CD14-positive monocyte (primary cell): Measurements from ENCODE around the gene GYG1. TPM values are rescaled to one million over a fixed set of nuclear protein-coding genes. Genes with fewer than 3 reads are reported as not detected.
A peak's percentile ranks its signal among the peaks of the same experiment; 100 is the strongest.

Experiments used
- DNase-seq, 3 donors: peaks; one replicate each; pipeline ENCODE4 v3.0.0-alpha.2; 2011 to 2022
- H2AFZ ChIP-seq: 2 replicates; pipeline ENCODE4 v1.6.0; 2012; ENCODE audit warnings: mild to moderate bottlenecking, low read depth, low read length, inconsistent platforms; ENCODE audit not compliant: insufficient read depth, poor library complexity, severe bottlenecking
- H3K27ac ChIP-seq, 2 donors: 1 replicate in 1 of 2; 2 replicates in 1 of 2; pipeline ENCODE4 v1.5.1; 2012 to 2013; ENCODE audit warnings: low read length in 2 of 2, control low read depth in 1 of 2, inconsistent platforms in 1 of 2, low read depth in 1 of 2, mild to moderate bottlenecking in 1 of 2
- H3K27me3 ChIP-seq, 2 donors: one replicate each; pipeline versions ENCODE4 v1.6.0 to v1.6.1; 2011 to 2013; ENCODE audit warnings: low read length in 2 of 2; ENCODE audit not compliant: control insufficient read depth in 2 of 2, insufficient read depth in 2 of 2
- H3K36me3 ChIP-seq, 2 donors: replicated peaks in 1 of 2; 1 replicate in 1 of 2; 2 replicates in 1 of 2; pipeline versions ENCODE4 v1.5.1 to v1.6.1; 2012 to 2013; ENCODE audit warnings: low read length in 2 of 2, control low read depth in 1 of 2, inconsistent platforms in 1 of 2, mild to moderate bottlenecking in 1 of 2; ENCODE audit not compliant: insufficient read depth in 2 of 2, control insufficient read depth in 1 of 2
- H3K4me1 ChIP-seq, 2 donors: 1 replicate in 1 of 2; 2 replicates in 1 of 2; pipeline versions ENCODE4 v1.5.1 to v1.6.1; 2012 to 2013; ENCODE audit warnings: low read length in 2 of 2, control low read depth in 1 of 2, inconsistent platforms in 1 of 2, mild to moderate bottlenecking in 1 of 2, moderate library complexity in 1 of 2; ENCODE audit not compliant: insufficient read depth in 2 of 2, control insufficient read depth in 1 of 2
- H3K4me2 ChIP-seq: replicated peaks from 2 replicates; pipeline ENCODE3; 2012; ENCODE audit warnings: low read length, moderate library complexity, mild to moderate bottlenecking; ENCODE audit not compliant: poor library complexity, severe bottlenecking; ENCODE audit errors: extremely low read depth
- H3K4me3 ChIP-seq, 3 experiments: fragments of 200-600 bp in 1 of 3; sonication (generic) in 1 of 3; replicated peaks in 1 of 3; 1 replicate in 2 of 3; 2 replicates in 1 of 3; pipeline ENCODE4 v1.5.1; 2011 to 2013; ENCODE audit warnings: low read length in 3 of 3, mild to moderate bottlenecking in 3 of 3, control low read depth in 2 of 3, low read depth in 2 of 3, inconsistent platforms in 1 of 3, moderate library complexity in 1 of 3
- H3K79me2 ChIP-seq: 2 replicates; pipeline ENCODE4 v1.6.0; 2012; ENCODE audit warnings: mild to moderate bottlenecking, control low read depth, inconsistent platforms, low read length, moderate library complexity; ENCODE audit not compliant: insufficient read depth
- H3K9ac ChIP-seq: 2 replicates; pipeline ENCODE4 v1.6.0; 2017; ENCODE audit warnings: low read length, mild to moderate bottlenecking; ENCODE audit not compliant: insufficient read depth, poor library complexity, severe bottlenecking
- H3K9me3 ChIP-seq, 2 donors: replicated peaks in 1 of 2; 1 replicate in 1 of 2; 2 replicates in 1 of 2; pipeline versions ENCODE4 v1.5.1 to v1.6.1; 2012 to 2013; ENCODE audit warnings: low read length in 2 of 2, control low read depth in 1 of 2; ENCODE audit not compliant: control insufficient read depth in 1 of 2, insufficient read depth in 1 of 2
- H4K20me1 ChIP-seq: 2 replicates; pipeline ENCODE4 v1.6.0; 2012; ENCODE audit warnings: mild to moderate bottlenecking, low read length, control low read depth, moderate library complexity; ENCODE audit not compliant: insufficient read depth
- H3K27ac Mint-ChIP-seq, 7 donors: one replicate each; pipeline ENCODE4 v1.8.0; 2020; ENCODE audit warnings: mild to moderate bottlenecking in 7 of 7, mixed read lengths in 7 of 7, moderate library complexity in 6 of 7, inconsistent platforms in 2 of 7
- H3K27me3 Mint-ChIP-seq, 3 donors: one replicate each; pipeline ENCODE4 v1.8.0; 2021 to 2022; ENCODE audit warnings: low read depth in 3 of 3, mild to moderate bottlenecking in 3 of 3, mixed read lengths in 3 of 3, moderate library complexity in 3 of 3, inconsistent platforms in 1 of 3
- H3K36me3 Mint-ChIP-seq, 2 donors: one replicate each; pipeline ENCODE4 v1.8.0; 2020; ENCODE audit warnings: mixed read lengths in 2 of 2, inconsistent platforms in 1 of 2, mild to moderate bottlenecking in 1 of 2
- H3K4me1 Mint-ChIP-seq: one replicate; pipeline ENCODE4 v1.8.0; 2020; ENCODE audit warnings: mild to moderate bottlenecking, mixed read lengths
- H3K4me3 Mint-ChIP-seq, 2 donors: one replicate each; pipeline ENCODE4 v1.8.0; 2020; ENCODE audit warnings: mild to moderate bottlenecking in 2 of 2, mixed read lengths in 2 of 2, moderate library complexity in 1 of 2
- H3K9me3 Mint-ChIP-seq, 7 donors: one replicate each; pipeline ENCODE4 v1.8.0; 2020 to 2022; ENCODE audit warnings: mixed read lengths in 7 of 7, mild to moderate bottlenecking in 6 of 7, moderate library complexity in 6 of 7, inconsistent platforms in 2 of 7
- WGBS: methylation state at CpG from one replicate; pipeline ENCODE4 v1.1.5; 2013; ENCODE audit warnings: missing lambda C conversion rate; ENCODE audit not compliant: insufficient coverage; 5-methylcytosine and 5-hydroxymethylcytosine counted together
- intact Hi-C, 2 donors: fragments of 100-400 bp; cut with micrococcal nuclease; formaldehyde crosslinking; loops; one replicate each; pipeline versions ENCODE4 v1.15.0 to v1.15.1; 2023
- polyA plus RNA-seq, 3 donors: library from polyadenylated mRNA; depleted of rRNA in 1 of 3; unstranded in 2 of 3; stranded (reverse) in 1 of 3; fragments of 300-500 nt in 2 of 3; fragments of >200 nt in 1 of 3; fragmentation: Illumina TruSeq in 2 of 3; gene quantifications; 1 replicate in 2 of 3; 2 replicates in 1 of 3; pipeline ENCODE4 v1.2.3, GENCODE V29; 2012 to 2021
- TF ChIP-seq, protein P1 (sequence below): fragments of 200-600 bp; IDR thresholded peaks from one replicate; pipeline ENCODE4 v1.8.0; 2022; ENCODE audit warnings: antibody characterized with exemption, mild to moderate bottlenecking

GYG1 gene
- polyA plus RNA-seq, 3 donors = 50.6 to 122 (median 121) TPM

DNA sequence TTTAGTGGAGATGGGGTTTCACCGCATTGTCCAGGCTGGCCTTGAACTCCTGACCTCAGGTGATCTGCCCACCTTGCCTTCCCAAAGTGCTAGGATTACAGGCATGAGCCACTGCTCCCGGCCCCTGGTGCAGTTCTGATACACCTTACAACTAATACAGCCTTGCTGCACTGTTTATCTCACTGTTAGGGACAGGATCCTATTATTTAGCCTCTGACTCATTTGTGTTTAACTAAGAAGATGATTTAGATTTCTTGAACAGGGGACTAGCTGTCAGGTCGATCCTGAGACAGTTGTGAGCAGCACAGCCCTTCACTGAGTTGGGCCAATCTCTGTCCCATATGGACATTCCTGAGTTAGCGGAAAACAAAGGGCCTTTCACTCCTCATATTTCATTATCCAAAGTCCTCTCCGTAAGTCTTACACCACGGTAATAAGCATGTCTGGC lies 19.2 kb downstream of the GYG1 start:
- intact Hi-C loops = no loop called here
- H3K27me3 Mint-ChIP-seq = no peaks in the 10 kb centered on the region
- peaks cover 42% of the 10 kb centered on the region for H4K20me1 ChIP-seq
- no peaks in the 10 kb centered on the region for H3K9me3 Mint-ChIP-seq
- no peak overlapping the region for H2AFZ ChIP-seq
- no peak overlapping the region for H3K9ac ChIP-seq
- DNase-seq = no peak
- no peaks in the 10 kb centered on the region for H3K4me1 Mint-ChIP-seq
- no peak overlapping the region for H3K4me2 ChIP-seq
- H3K4me3 Mint-ChIP-seq = no peak overlapping the region
- peaks cover 87 to 98% of the 10 kb centered on the region in 2 donors for H3K36me3 ChIP-seq
- TF ChIP-seq, protein P1, sequence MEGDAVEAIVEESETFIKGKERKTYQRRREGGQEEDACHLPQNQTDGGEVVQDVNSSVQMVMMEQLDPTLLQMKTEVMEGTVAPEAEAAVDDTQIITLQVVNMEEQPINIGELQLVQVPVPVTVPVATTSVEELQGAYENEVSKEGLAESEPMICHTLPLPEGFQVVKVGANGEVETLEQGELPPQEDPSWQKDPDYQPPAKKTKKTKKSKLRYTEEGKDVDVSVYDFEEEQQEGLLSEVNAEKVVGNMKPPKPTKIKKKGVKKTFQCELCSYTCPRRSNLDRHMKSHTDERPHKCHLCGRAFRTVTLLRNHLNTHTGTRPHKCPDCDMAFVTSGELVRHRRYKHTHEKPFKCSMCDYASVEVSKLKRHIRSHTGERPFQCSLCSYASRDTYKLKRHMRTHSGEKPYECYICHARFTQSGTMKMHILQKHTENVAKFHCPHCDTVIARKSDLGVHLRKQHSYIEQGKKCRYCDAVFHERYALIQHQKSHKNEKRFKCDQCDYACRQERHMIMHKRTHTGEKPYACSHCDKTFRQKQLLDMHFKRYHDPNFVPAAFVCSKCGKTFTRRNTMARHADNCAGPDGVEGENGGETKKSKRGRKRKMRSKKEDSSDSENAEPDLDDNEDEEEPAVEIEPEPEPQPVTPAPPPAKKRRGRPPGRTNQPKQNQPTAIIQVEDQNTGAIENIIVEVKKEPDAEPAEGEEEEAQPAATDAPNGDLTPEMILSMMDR = no peak
- peaks cover 69 to 93% of the 10 kb centered on the region in 2 donors for H3K36me3 Mint-ChIP-seq
- peaks cover 4% of the 10 kb centered on the region for H3K79me2 ChIP-seq
- no peaks in the 10 kb centered on the region for H3K9me3 ChIP-seq
- no peak overlapping the region for H3K27ac ChIP-seq
- H3K27ac Mint-ChIP-seq = peak overlapping the region in 1 of 7 donors; percentile 12
- no peaks in the 10 kb centered on the region for H3K27me3 ChIP-seq
- 100% methylated on average over 3 of the region's 6 CpGs for WGBS
- H3K4me3 ChIP-seq = no peak overlapping the region
- H3K4me1 ChIP-seq = no peaks in the 10 kb centered on the region

DNA sequence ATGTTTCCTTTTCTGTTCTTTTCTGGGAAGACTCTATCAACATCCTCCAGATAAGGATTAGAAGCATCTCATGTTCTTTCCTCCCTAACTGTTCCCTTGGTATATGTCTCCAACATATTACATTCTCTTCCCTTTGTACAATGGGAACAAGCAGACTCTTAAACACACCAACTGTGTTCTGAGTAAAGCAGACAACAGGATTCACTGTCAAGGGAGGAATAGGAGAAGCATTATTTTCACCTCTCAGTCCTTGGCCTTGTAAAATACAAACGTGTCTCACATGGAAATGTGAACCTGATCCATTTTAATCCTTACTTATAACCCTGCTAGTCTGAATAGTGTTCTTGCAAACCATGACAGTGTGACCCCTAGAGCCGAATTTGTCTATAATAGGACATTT lies 19.6 kb downstream of the GYG1 start:
- TF ChIP-seq, protein P1 = no peak
- no peak overlapping the region for H3K27ac Mint-ChIP-seq
- no peaks in the 10 kb centered on the region for H3K4me1 ChIP-seq
- DNase-seq = no peak
- H3K79me2 ChIP-seq = peaks cover 4% of the 10 kb centered on the region
- WGBS = 100% methylated on average over 1 of the region's 2 CpGs
- no peaks in the 10 kb centered on the region for H3K4me1 Mint-ChIP-seq
- no peak overlapping the region for H3K27ac ChIP-seq
- H2AFZ ChIP-seq = no peak overlapping the region
- H3K27me3 ChIP-seq = no peaks in the 10 kb centered on the region
- intact Hi-C loops = no loop called here
- H3K36me3 Mint-ChIP-seq = peaks cover 69 to 93% of the 10 kb centered on the region in 2 donors
- peaks cover 42% of the 10 kb centered on the region for H4K20me1 ChIP-seq
- peaks cover 83 to 97% of the 10 kb centered on the region in 2 donors for H3K36me3 ChIP-seq
- H3K9me3 Mint-ChIP-seq = no peaks in the 10 kb centered on the region
- H3K4me3 ChIP-seq = no peak overlapping the region
- peaks cover 0 to 2% (median 0%) of the 10 kb centered on the region in 3 donors for H3K27me3 Mint-ChIP-seq
- no peaks in the 10 kb centered on the region for H3K9me3 ChIP-seq
- H3K9ac ChIP-seq = no peak overlapping the region
- H3K4me3 Mint-ChIP-seq = no peak overlapping the region
- H3K4me2 ChIP-seq = no peak overlapping the region
